ENCODE measurements around the gene SMIM45.

GRCh38 chr22:41915786-41916493, 36.0 kb upstream of the SMIM45 start:
- TF ChIP-seq EP300 (IDR thresholded peaks at IDR 0.05; ENCODE audit: borderline replicate concordance), result no peak
- TF ChIP-seq ZBTB7A (IDR thresholded peaks at IDR 0.05; ENCODE audit: low read depth), result no peak
- no peak for TF ChIP-seq NFIC (IDR thresholded peaks at IDR 0.05)
- TF ChIP-seq REST (IDR thresholded peaks at IDR 0.05; ENCODE audit: low read depth), result no peak
- TF ChIP-seq YY1 (IDR thresholded peaks at IDR 0.05; ENCODE audit: low read depth), result no peak
- TF ChIP-seq CREB1 (IDR thresholded peaks at IDR 0.05; ENCODE audit: low read depth), result no peak
- TF ChIP-seq CEBPB (IDR thresholded peaks at IDR 0.05), result no peak
- TF ChIP-seq TCF12 (IDR thresholded peaks at IDR 0.05; ENCODE audit: low read depth), result no peak
- TF ChIP-seq TAF1 (IDR thresholded peaks at IDR 0.05; ENCODE audit: low read depth), result no peak
- TF ChIP-seq EGR1 (IDR thresholded peaks at IDR 0.05), result no peak
- TF ChIP-seq MAX (IDR thresholded peaks at IDR 0.05), result no peak
- TF ChIP-seq RAD21 (IDR thresholded peaks at IDR 0.05; ENCODE audit: low read depth), result no peak
